GM19395 (cell line): Measurements from ENCODE around the gene FOXE3.
A peak's percentile ranks its signal among the peaks of the same experiment; 100 is the strongest.

ENCODE experiments used
- ATAC-seq: cut with Tn5 transposase; IDR thresholded peaks from one replicate; pipeline ENCODE4 v1.9.1; 2021; ENCODE audit warnings: mild to moderate bottlenecking, moderate library complexity; ENCODE audit not compliant: unreplicated experiment

The FOXE3 gene

GRCh38 chr1:47403321-47403910 is 12.7 kb upstream of the FOXE3 start:
- ATAC-seq, result no peak

GRCh38 chr1:47405697-47406096 is 10.4 kb upstream of the FOXE3 start:
- no peak for ATAC-seq

DNA sequence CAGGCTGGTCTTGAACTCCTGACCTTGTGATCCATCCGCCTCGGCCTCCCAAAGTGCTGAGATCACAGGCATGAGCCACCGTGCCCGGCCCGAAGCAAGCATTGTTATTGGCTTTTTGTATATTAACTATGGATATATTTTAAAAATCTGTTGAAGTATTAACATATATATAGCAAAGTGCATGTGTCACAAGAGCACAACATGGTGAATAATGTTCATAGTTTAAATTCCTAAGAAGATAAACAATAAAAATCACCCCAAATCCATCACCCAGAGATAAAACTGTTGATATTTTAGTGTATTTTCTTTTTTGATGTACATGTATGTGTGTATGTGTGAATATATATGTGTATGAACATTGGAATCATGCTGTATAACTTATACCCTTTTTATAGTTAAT is 9.1 kb upstream of the FOXE3 start:
- ATAC-seq, result no peak

DNA sequence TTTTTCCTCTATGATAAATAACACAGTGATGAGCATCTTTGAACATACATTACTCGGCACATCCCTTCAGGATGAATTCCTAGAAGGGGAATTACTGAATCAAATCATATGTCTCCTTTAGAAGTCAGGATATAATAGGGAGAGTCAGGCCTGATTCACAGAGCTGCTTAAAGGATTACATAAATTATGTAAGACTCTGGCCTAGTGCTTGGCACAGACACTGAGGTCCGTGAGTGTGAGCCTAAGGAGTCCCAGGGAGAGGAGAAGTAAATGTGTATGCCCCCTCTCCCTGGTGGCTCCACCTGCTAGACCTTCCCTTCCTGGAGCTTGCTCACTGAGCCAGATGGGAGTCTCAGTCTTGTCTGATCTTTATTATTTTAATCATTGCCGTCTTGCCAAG is 8.6 kb upstream of the FOXE3 start:
- ATAC-seq, result no peak

GRCh38 chr1:47409311-47410067 is 6.6 kb upstream of the FOXE3 start:
- no peak for ATAC-seq

DNA sequence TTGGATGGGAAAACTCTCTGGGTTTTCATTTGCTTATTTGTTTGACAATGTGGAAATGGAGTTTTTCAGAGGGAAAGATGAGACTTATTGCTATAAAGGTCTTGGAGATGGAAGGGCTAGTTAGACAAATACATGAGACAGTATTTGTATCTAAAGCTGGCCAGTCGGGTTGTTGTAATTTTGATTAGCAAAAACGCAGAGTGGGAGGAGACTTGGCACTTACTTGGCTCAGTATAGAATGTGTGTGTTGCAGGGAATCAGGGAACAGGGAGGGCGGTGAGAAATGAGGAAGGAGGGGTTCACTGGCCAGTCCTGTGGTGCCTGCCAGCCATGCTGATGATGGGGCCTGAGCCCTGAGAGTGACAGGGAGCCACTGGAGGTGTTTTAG is 6.0 kb upstream of the FOXE3 start:
- ATAC-seq, result no peak

GRCh38 chr1:47411436-47411835 is 4.6 kb upstream of the FOXE3 start:
- ATAC-seq, result no peak

DNA sequence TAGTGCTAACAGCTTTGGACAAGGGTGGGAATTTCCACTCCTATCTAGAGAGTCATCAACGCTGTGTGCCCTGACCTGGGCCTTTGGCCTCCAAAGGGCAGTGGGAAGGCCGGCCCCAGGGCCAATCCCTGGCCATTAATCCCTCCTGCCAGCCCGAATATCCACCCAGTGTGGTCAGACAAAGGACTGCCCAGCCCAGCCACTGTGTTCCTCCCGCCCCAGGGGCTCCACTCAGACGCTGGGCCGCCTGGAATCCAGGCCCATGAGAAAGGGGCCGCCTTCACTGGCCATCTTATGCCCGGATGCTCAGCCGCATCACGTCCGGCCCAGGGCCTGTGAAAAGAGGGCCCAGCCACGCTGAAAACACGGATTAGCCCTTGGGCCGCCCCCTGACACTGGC is 3.6 kb upstream of the FOXE3 start:
- ATAC-seq, result no peak

DNA sequence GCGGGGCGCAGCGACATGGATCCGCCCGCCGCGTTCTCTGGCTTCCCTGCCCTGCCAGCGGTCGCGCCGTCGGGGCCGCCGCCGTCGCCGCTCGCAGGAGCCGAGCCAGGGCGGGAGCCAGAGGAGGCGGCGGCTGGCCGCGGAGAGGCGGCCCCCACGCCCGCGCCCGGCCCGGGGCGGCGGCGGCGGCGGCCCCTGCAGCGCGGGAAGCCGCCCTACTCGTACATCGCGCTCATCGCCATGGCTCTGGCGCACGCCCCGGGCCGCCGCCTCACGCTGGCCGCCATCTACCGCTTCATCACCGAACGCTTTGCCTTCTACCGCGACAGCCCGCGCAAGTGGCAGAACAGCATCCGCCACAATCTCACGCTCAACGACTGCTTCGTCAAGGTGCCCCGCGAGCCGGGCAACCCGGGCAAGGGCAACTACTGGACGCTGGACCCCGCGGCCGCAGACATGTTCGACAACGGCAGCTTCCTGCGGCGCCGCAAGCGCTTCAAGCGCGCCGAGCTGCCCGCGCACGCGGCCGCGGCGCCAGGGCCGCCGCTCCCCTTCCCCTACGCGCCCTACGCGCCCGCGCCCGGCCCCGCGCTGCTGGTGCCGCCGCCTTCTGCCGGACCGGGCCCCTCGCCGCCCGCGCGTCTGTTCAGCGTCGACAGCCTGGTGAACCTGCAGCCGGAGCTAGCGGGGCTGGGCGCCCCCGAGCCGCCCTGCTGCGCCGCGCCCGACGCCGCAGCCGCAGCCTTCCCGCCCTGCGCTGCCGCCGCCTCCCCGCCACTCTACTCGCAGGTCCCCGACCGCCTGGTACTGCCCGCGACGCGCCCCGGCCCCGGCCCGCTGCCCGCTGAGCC is 459 bp downstream of the FOXE3 start:
- no peak for ATAC-seq

- no peak for ATAC-seq
These were observed 1.3 kb downstream of the FOXE3 start for GRCh38 chr1:47417170-47418044.

DNA sequence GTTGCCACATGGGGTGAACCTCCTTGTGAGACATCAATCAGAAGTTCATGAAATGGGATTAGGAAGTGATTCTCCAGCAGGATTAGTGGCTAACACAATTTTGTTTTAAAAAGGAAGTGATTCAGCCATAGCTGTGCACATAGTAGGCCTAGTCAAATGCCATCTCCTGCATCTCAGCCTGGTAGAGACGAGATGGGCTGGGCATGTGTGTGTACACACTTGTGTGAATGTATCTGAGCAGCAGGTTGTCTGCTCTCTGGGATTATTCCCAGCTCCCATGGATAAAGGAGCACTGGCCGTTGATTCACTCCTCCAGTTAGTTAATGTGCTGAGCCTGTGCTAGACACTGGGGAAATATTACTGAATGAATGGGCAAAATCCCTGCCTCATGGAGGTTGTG is 2.0 kb downstream of the FOXE3 start:
- no peak for ATAC-seq

DNA sequence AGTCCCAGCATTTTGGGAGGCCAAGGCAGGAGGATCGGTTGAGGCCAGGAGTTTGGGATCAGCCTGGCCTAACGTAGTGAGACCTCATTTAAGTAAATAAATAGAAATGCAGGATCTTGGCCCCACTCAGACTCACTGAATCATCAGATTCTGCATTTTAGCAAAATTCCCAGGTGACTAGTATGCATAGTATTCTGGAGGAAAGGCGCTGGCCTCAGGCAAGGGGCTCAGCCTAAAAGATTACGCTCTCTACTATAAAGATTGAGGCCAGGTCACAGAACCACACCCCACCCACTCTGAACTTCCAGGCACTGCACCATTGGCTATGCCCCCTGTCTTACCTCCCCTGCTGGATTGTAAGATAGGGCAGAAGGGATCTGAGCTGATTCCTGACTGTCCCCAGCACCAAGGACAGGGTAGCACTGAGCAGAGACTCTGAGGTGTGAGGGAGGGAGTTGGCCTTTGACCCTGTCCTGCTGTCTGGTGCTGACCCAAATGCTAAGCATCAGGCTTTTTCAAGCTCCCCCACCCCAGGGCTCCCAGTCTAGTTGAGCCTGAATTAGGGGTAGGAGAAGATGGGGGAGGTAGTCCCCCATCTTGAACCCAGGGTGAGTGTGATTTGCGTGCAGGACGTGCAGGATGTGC is 2.7 kb downstream of the FOXE3 start:
- no peak for ATAC-seq

DNA sequence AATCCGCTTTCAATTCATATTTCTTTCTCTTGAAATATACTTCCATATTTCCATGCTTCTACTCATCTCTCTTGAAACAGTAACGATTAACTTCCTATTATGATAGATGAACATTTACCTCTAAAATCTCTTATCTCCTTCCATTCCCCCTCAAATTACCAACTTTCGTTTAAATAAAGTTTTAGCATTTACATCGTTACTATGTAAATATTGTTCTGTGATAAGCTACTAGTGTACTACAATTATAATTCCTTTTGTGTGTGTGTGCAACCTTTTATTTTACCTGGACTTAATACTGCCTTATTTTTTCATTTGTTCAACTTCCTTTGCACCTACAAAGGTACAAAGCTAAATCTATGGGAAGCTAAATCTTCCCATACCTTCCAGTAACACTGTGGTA is 4.5 kb downstream of the FOXE3 start:
- ATAC-seq, result no peak

DNA sequence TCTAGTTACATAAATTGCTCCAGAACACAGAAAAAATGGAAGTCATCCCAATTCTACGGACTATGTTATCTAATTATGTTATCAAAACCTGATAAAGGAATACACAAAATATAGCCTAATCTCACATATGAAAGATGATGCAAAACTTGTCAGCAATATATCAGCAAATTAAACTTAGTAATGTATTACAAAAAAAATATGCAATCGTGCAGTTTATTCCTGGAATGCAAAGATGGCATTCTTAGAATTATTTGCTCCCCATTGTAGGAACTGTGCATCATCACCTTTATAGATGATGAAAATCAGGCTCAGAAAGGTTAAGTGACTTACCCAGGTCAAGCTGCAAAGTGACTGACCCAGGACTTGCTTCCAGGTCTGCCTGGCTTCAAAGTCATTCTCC is 7.8 kb downstream of the FOXE3 start:
- ATAC-seq, result no peak

DNA sequence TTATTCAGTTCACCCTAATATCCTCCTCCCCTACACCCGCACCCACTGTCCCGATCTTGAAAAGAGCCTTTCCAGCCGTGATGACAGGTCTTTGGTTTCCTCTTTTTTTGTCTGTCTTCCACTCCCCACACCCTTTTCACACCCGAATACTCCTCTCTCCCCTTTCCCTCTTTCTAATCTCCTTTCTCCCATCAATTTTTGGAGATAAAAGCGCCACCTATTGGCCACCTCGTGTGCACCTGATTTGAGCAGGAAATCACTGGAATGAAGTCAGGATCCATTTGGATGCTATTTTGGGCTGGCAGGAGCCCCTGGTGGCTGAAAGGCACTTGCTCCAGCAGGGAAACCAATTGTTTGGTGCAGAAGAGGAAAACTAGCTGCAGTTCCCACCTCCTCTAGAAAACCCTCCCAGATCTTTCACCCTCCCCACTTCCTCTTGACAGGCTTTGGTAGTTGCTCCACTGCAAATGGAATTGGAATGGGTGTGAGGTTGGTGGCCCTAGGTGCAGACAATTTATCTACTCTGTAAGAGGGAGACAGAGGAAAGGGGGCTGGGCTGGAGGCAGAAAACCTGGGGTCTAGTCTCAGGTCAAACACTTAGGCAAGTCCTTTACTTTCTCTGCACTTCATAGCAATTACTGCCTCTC is 8.4 kb downstream of the FOXE3 start:
- ATAC-seq, result no peak

GRCh38 chr1:47431534-47431933 is 15.4 kb downstream of the FOXE3 start:
- ATAC-seq, result no peak

DNA sequence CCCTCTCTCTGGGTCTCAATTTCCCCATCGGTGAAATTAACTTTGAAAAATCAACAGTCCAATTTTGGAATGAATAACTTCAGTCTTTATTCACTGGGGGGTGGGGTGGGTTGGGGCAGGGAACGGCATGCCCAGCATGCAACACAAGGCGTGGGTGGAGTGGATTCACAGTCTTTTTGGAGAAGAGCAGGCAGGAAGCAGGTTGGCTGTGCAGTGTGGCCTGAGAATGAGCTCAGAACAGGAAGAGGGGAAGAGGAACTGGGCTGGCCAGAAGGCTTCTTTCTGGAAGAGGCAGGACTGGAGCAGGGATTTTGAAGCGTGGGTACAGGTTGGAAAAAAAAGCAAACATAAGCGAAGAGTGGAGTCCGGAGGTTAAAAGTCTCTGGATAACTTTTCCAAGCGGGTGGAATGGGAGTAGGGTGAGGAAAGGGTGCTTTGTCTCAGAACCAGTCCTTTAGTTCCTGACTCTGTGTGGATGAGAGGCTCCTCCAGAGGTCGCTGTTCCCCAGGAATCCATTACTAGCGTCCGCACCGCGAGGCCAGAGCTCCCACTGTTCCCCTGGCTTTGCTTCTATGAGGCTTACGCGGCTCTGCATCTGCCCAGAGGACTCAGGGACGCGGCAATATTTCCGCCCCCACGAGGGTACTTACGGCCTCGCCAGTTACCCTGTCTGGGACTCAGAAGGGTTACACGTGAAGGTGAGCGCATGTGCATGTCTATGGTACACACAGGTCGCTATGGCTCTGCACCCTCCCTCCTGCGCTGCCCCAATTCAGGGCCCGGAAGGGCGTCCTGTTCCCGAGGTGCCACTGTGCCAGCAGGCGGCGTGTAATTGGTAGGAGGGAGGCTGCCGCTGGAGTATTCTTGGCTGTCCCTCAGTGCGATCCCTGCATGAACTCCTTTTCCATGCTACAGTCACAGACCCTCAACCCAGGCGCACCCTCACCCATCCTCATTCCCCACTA is 16.3 kb downstream of the FOXE3 start:
- peak; percentile 41 for ATAC-seq

DNA sequence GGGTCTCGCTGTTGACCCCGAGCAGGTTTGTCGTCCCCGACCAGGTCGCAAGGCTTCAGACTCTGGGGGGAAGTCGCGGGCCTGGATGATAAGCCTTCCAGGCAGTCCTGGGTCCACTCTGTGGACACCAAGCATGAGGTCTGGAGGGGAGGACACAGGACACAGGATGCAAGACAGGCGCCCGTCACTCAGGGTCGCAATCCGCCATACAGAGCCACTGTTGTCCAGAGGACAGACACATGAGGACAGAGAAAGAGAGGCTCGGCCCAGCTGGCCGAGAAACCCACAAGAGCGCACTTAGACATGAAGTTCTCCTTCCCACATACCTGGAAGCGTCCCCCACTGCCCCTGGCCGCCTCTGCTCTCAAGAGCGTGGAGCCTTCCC is 16.9 kb downstream of the FOXE3 start:
- ATAC-seq, result no peak

- no peak for ATAC-seq
These were observed 17.5 kb downstream of the FOXE3 start for GRCh38 chr1:47433477-47434050.
